LNCAP (cell line): ENCODE data around the gene CHERP.
A peak's percentile ranks its signal among the peaks of the same experiment; 100 is the strongest.

Experiments used
- TF ChIP-seq, protein P1 (sequence below): fragments of 450-650 bp; IDR thresholded peaks from 2 replicates; pipeline ENCODE4 v1.5.1; 2017; ENCODE audit warnings: mild to moderate bottlenecking

Gene CHERP

DNA sequence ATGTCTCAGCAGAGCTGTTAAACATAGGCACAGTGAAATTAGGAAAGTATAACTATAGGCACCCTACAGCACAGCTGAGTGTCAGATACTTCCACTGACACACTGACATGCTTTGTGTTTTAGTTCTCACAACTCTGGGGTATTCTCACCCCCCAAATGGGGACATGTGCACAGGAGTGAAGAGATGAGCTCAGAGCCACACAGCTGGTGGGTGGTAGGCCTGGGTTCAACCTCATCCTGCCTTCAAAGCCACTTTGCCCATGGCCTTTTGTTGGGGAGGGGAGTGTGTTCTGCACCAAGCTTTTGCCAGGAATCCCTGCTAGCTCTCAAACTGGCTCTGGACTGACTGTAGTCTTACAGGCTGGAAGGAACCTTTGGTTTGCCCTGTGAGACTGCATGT is 31.7 kb upstream of the CHERP start:
- TF ChIP-seq, protein P1, sequence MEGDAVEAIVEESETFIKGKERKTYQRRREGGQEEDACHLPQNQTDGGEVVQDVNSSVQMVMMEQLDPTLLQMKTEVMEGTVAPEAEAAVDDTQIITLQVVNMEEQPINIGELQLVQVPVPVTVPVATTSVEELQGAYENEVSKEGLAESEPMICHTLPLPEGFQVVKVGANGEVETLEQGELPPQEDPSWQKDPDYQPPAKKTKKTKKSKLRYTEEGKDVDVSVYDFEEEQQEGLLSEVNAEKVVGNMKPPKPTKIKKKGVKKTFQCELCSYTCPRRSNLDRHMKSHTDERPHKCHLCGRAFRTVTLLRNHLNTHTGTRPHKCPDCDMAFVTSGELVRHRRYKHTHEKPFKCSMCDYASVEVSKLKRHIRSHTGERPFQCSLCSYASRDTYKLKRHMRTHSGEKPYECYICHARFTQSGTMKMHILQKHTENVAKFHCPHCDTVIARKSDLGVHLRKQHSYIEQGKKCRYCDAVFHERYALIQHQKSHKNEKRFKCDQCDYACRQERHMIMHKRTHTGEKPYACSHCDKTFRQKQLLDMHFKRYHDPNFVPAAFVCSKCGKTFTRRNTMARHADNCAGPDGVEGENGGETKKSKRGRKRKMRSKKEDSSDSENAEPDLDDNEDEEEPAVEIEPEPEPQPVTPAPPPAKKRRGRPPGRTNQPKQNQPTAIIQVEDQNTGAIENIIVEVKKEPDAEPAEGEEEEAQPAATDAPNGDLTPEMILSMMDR = no peak

DNA sequence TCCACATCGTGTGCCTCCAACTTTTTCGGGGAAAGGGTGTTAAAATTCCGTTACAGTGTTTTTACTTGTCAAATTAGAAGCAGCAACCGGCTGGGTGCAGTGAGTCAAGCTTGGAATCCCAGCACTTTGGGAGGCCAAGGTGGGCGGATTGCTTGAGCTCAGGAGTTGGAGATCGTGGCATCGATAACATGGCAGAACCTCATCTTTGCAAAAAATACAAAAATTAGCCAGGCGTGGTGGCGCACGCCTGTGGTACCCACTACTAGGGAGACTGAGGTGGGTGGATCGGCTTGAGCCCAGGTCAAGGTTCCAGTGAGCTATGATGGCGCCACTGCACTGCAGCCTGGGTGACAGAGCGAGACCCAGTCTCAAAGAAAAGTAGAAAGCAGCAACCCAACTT is 31.1 kb upstream of the CHERP start:
- TF ChIP-seq, protein P1 = no peak

DNA sequence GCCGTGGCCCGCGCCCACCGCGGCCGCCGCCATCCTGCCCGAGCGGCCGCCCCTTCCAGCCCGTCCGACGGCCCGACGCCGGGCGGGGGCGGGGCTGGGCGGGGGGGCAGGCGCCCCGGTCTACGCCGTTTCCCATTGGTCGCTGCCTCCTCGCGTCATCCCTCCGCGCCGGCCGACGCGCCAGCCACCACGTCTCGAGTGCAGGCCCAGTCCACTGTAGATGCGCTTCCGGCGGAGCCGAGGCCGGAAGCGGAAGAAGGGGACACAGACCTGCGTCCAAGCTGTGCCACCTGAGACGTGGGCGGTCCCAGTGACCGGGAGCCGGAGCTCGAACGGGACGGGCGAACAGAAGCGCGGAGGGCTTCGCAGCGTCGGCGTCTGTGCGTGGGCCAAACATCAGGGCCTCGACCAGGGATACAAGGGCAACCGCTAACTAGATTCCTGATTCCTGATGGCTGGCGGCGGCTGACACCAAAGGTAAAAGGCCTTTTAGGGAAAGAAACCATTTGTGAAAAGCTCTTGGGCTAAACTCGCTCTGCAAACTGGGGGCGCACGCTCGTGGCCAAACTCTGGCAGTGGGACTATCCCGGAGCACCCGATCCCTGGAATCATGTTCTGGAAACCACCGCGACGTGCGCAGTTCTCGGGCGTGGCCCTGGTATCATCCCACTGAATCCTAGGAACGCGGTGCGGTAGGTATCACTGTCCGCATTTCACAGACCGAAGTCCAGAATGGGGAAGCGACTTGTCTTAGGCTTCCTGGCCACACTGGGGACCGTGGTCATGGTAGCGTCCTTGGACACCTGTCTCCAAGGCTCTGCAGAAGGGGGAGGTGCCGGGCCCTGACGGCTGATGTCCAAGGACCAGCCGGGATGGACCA is 30.3 kb upstream of the CHERP start, which contains the start of gene SLC35E1:
TSS of gene SLC35E1 (minus strand) at position 84 of the 880 bp plus-strand sequence. CDS start at position 33, 51 bp downstream.
- TF ChIP-seq, protein P1 = no peak

DNA sequence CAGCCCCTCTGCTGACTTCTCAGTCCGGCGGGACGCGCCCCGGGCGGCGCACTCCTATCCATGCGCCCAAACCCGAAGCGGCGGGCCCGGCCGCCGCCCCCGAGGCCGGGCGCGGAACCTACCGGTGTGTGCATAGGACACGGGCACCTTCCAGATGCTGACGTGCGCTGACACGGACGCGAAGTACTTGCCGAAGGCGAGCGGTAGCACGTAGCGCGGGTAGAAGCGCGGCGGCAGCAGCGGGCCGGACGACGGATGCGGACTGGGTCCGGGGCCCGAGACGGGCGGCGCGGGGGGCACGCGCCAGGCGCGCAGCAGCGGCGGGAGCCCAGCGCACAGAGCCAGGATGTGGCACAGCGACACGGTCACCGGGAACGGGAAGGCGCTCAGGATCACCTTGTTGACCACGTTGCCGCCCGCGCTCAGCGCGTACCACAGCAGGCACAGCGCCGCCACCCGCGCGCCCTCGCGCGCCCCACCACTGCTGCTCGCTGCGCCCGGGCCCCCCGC is 29.6 kb upstream of the CHERP start:
- TF ChIP-seq, protein P1 = no peak

DNA sequence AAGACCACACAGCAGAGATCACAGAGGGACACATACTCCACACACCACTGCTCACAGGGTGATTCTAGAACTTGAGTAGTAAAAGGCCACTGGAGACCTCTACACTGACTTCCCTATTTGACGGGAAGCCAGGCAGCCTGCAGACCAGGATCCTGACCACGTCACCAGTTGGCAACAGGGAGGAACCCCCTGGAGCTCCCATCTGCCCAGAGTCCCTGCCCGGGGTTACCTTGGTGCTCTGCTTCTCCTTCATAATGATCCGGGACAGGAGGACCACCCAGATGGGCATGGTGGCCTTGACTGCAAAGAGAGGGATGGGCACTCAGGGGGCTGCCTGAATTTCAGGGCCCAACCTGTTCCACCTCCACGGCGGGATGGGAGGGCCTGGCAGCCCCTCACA is 29.0 kb upstream of the CHERP start:
- TF ChIP-seq, protein P1 = no peak

DNA sequence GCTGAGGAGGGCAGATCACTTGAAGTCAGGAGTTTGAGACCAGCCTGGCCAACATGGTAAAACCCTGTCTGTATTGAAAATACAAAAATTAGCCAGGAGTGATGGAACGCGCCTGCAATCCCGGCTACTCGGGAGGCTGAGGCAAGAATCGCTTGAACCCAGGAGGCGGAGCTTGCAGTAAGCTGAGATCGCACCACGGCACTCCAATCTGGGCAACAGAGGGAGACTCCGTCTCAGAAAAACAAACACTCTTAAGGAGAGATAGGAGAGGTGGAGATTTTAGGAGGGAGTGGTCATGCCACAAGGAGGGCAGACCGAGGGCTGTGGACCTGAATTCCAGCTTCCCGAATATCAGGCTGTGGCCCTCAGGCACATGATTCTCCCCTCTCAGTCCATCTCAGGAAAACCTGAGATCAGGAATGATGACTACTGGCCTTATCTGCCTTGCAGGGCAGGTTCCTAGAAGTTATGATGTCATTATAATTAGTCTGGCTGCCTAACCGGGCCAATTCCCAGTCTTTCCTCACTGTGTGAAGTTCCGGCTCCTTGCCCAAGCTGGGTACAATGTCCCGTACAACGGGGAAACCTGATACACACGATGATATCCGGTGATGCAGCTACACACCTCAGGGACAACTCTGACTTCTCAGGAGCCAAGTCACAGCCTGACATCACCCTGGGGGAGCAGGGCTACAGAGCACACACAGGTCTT is 27.5 kb upstream of the CHERP start:
- TF ChIP-seq, protein P1 = peak; percentile 24; the same call in 1 of the 2 replicates

DNA sequence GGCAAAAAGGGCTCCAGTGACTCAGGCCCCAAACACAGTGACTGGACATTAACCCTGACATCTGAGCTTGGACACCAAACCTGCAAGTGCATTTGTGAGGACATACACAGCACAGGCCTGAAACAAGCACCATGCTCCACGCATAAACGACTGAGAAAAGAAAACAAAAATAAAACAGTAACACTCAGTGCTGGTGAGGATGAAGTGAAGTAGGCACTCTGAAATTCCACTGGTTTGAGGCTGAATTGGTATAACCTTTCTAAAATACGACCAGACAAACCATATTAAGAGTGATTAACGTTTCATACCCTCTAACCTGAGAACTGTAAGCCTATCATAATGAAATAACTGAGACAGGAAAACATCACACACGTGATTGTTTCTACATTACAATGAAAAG is 24.5 kb upstream of the CHERP start:
- TF ChIP-seq, protein P1 = no peak
